Activated CD4-positive, alpha-beta memory T cell treated with anti-CD3 and anti-CD28 coated beads, Interleukin-2, amount 10 ng/mL, durations not matched to agents 7 days and 5 days (primary cell): ENCODE measurements around the gene RRAGC. TPM values are rescaled to one million over a fixed set of nuclear protein-coding genes. Genes with fewer than 3 reads are reported as not detected.

Experiments used
- CTCF ChIA-PET: fragments of 350-600 bp; sonication (Branson Sonifier 250); formaldehyde crosslinking; loops from one replicate; lab custom pipeline; 2021; ENCODE audit warnings: antibody characterized with exemption, inconsistent platforms; lab: Charles Lee
- POLR2A ChIA-PET: fragments of 350-600 bp; sonication (Branson Sonifier 250); formaldehyde crosslinking; loops from one replicate; lab custom pipeline; 2021; ENCODE audit warnings: antibody characterized with exemption; lab: Charles Lee
- DNase-seq: peaks from one replicate; pipeline ENCODE4 v3.0.0-alpha.2; 2020
- H3K27ac Mint-ChIP-seq: one replicate; pipeline ENCODE4 v1.8.0; 2021; ENCODE audit warnings: mild to moderate bottlenecking, mixed read lengths
- H3K27me3 Mint-ChIP-seq: one replicate; pipeline ENCODE4 v1.8.0; 2021; ENCODE audit warnings: mixed read lengths
- H3K36me3 Mint-ChIP-seq: one replicate; pipeline ENCODE4 v1.8.0; 2021; ENCODE audit warnings: low read depth, mixed read lengths
- H3K4me1 Mint-ChIP-seq: one replicate; pipeline ENCODE4 v1.8.0; 2021; ENCODE audit warnings: mixed read lengths
- H3K4me3 Mint-ChIP-seq: one replicate; pipeline ENCODE4 v1.8.0; 2021; ENCODE audit warnings: mild to moderate bottlenecking, mixed read lengths
- H3K9me3 Mint-ChIP-seq: one replicate; pipeline ENCODE4 v1.8.0; 2021; ENCODE audit warnings: mixed read lengths
- total RNA-seq, 2 experiments: library from RNA; stranded (reverse); gene quantifications; one replicate each; pipeline ENCODE4 v1.2.3, GENCODE V29; 2021

Gene RRAGC
- total RNA-seq, 2 experiments from 2014 or later: 20.6 to 21.0 TPM

DNA sequence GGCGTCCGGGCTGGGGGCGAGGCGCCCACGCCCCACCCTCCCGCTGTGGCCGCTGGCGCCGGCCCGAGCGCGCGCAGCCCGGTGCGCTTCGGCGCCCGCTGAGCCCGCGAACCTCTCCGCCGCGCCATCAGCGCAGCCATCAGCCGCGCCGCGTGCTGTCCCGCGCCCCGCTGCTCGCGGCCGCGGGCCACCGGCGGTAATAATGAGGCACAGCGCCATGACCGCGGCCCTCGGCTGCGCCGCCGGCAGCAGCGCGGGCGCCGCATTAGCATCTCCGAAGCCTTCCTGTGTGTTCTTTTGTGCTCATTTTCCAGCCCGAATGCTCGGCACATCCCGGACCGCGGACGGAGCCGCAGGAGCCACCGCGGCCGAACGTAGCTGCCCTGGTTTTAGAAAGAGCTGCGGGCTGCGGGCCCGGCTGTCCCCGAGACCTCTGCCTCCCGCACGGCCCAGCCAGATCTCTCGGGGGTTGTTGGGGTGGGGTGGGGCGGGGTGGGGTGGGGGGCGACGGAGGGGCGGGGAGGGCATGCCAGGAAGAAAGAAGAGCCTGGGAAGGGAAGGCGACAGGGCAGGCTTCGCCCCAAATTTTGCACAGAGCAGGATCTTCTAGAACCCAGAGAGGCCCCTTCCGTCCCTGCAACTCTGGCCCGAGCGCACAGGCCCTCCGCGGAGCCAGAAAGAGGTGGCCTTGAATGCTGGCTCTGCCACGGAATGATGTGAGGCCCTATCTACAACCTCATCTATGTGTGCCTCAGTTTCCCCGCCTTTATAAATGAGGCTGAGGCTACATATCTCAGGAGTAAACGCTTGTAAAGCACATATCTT, 55.3 kb downstream of the RRAGC start:
- POLR2A ChIA-PET: no interaction called here

DNA sequence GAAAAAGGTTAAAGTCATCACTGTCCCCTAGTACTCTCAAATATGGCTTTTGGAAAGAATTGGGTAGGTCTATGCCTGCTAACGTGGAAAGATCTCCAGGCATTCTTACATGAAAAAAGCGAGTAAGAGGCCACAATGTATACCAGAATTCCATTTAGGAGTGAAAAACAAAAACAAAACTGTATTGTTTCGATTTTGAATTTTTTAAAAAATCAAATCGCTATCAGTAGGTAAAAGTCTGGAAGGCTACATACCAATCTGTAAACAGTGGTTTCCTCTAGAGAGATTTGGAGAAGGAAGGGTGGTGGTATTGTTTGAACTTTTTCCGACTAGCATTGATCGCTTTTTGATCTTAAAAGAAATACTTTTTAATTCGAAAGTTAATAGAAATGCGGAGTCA, 55.9 kb downstream of the RRAGC start:
- H3K4me1 Mint-ChIP-seq: peaks cover 4% of the 10 kb centered on the region
- no peaks in the 10 kb centered on the region for H3K9me3 Mint-ChIP-seq
- H3K4me3 Mint-ChIP-seq: peak overlapping the region; percentile 46
- DNase-seq: no peak
- no peaks in the 10 kb centered on the region for H3K36me3 Mint-ChIP-seq
- ChIA-PET CTCF (no interaction called here), POLR2A (no interaction called here)
- H3K27ac Mint-ChIP-seq: no peak overlapping the region
- peaks cover 67% of the 10 kb centered on the region for H3K27me3 Mint-ChIP-seq

More for the DNA sequence above, 55.3 kb downstream of the RRAGC start:
- Mint-ChIP-seq H3K36me3 (no peaks in the 10 kb centered on the region), H3K4me1 (peaks cover 4% of the 10 kb centered on the region), H3K27me3 (peaks cover 66% of the 10 kb centered on the region), H3K4me3 (peak overlapping the region; percentile 21), H3K27ac (no peak overlapping the region), H3K9me3 (no peaks in the 10 kb centered on the region)
- CTCF ChIA-PET: no interaction called here
- DNase-seq: no peak

DNA sequence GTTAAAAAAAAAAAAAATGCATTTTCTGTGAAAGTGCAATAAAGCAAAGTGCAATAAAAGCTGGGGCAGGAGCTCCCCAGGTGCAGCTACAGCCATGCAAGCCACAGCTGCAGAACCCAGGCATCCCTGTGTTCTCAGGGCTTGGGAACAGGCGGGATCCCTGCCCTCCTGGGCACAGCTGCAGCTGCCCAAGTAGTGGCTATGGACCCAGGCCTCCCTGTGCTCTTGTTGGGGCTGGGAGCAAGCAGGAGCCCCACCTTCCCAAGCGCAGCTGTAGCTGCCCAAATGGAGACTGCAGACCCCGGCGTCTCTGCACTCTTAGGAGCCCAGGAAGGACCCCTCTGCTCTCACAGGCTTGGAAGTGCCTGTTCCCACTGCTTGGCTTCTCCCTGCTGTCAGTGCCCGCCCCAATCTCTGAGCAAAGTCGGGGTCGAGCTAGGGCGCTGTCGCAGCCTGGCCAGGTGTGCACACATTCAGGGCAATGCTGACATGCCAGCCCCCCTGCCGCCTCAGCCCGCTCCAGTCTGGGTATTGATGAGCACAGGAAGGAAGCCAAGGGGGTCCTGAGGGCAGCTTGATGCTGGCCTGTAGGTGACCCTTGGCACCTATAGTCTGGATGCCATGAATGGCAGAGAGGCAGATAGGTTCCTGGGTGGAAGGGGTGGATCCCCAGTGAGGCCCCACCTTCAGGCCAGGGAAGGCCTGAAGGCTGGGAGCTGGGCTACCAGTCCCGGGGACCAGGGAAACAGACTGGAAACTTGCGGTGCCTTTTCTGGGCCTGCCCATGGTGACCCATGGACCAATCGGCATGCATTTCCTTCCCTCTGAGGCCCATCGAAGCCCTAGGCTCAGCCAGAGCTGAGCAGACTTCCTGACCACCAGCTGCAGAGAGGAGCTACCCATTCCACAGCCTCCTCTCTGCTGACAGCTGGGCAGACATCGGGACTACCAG, 58.6 kb downstream of the RRAGC start:
- Mint-ChIP-seq H3K27ac (no peak overlapping the region), H3K27me3 (peaks cover 54% of the 10 kb centered on the region), H3K36me3 (no peaks in the 10 kb centered on the region), H3K4me1 (peaks cover 4% of the 10 kb centered on the region), H3K9me3 (no peaks in the 10 kb centered on the region), H3K4me3 (no peak overlapping the region)
- POLR2A ChIA-PET: no interaction called here
- DNase-seq: no peak
- CTCF ChIA-PET: no interaction called here

DNA sequence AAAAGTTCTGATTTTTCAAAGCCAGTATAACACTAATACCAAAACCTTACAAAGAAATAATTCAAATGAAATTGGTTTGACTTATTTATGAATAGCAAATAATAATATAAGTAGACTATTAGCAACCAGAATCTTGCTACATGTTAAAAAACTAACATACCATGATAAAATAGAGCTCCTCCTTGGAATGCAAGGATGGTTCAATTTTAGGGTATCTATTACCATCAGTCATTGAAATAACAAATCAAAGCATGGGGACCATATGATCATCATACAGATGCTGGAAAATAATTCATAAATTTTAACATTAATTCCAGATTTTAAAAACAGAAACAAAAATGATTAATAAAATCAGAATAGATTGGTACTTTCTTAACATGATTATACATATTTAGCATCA, 66.3 kb downstream of the RRAGC start:
- CTCF ChIA-PET: no interaction called here
- no peak overlapping the region for H3K4me3 Mint-ChIP-seq
- no peak for DNase-seq
- H3K27ac Mint-ChIP-seq: no peak overlapping the region
- no peaks in the 10 kb centered on the region for H3K36me3 Mint-ChIP-seq
- H3K9me3 Mint-ChIP-seq: peaks cover 7% of the 10 kb centered on the region
- peaks cover 55% of the 10 kb centered on the region for H3K27me3 Mint-ChIP-seq
- no peaks in the 10 kb centered on the region for H3K4me1 Mint-ChIP-seq
- POLR2A ChIA-PET: no interaction called here

DNA sequence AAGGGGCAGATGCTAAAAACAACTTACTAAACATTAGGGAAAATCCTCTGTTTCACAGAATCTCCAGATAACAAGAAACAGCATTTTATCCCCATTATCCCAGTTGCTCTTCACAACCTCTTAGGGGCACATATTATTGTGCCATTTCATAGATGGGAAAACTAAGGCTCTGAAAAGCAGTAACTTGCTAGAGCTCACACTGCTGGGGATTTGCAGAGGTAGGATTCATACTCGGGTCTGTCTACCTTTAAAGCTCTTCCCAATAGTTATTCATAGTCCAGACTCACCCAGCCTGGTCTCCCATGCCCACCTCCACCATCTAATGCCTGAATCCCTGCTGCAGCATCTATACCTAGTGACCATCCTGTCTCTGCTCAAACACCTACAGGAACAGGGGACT, 67.7 kb downstream of the RRAGC start:
- no peaks in the 10 kb centered on the region for H3K36me3 Mint-ChIP-seq
- no peak overlapping the region for H3K4me3 Mint-ChIP-seq
- peaks cover 58% of the 10 kb centered on the region for H3K27me3 Mint-ChIP-seq
- DNase-seq: no peak
- ChIA-PET POLR2A (no interaction called here), CTCF (no interaction called here)
- peaks cover 7% of the 10 kb centered on the region for H3K9me3 Mint-ChIP-seq
- no peak overlapping the region for H3K27ac Mint-ChIP-seq
- no peaks in the 10 kb centered on the region for H3K4me1 Mint-ChIP-seq

DNA sequence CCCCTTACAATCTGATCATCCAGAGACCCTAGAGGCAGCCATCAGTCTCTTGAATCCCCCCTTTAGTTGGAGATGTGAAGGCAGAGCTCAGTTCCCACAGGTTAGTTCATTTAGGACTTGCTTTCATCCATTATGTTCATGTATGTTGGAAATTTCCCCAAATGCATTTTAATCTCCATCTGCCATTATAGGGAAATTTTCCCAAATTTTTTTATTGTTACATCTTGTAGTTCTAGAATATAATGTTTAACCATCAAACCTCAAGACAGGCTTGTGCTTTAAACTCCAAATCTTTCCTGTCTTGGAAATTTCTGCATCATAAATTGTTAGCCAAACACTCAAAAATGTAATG, 68.4 kb downstream of the RRAGC start:
- CTCF ChIA-PET: no interaction called here

DNA sequence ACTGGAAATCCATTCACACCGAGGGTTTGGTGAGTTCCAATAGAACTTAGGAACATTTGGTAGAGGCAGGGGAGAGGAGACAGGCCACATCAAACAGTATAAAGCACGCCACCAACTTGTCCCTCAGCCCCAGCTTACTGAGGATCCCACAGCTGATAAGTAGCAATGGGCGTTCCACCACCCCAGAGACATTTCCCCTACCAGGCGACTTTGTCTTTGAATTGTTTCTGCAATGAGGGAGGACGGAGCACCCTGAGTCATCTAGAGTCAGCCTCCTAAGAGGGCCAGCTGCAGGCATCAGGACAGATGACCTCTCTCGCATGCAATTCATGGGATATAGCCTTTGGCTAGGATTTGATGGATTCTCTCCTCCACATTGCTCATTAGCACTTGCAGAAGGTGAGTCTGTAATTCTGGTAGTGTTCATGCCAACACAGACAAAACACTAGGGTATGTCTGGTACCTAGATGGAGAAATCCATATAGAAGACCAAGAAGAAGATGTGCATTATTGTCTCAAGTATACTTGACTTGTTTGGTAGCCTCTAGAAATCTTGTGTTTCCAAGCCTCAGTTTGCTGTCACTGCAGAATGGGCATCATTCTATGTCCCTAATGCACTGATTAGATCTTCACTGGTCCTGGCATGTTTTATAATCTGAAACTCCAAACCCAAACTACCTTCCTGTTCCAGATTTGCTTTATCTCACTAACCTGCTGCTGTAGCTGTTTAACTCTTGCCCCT, 69.0 kb downstream of the RRAGC start:
- no peak overlapping the region for H3K27ac Mint-ChIP-seq
- no peaks in the 10 kb centered on the region for H3K4me1 Mint-ChIP-seq
- H3K4me3 Mint-ChIP-seq: no peak overlapping the region
- no peaks in the 10 kb centered on the region for H3K36me3 Mint-ChIP-seq
- POLR2A ChIA-PET: no interaction called here
- H3K27me3 Mint-ChIP-seq: peaks cover 63% of the 10 kb centered on the region
- CTCF ChIA-PET: no interaction called here
- no peak for DNase-seq
- peaks cover 7% of the 10 kb centered on the region for H3K9me3 Mint-ChIP-seq

More for the DNA sequence above, 68.4 kb downstream of the RRAGC start:
- Mint-ChIP-seq H3K9me3 (peaks cover 7% of the 10 kb centered on the region), H3K27me3 (peaks cover 59% of the 10 kb centered on the region), H3K4me3 (no peak overlapping the region), H3K36me3 (no peaks in the 10 kb centered on the region), H3K27ac (no peak overlapping the region), H3K4me1 (no peaks in the 10 kb centered on the region)
- POLR2A ChIA-PET: no interaction called here
- DNase-seq: no peak

DNA sequence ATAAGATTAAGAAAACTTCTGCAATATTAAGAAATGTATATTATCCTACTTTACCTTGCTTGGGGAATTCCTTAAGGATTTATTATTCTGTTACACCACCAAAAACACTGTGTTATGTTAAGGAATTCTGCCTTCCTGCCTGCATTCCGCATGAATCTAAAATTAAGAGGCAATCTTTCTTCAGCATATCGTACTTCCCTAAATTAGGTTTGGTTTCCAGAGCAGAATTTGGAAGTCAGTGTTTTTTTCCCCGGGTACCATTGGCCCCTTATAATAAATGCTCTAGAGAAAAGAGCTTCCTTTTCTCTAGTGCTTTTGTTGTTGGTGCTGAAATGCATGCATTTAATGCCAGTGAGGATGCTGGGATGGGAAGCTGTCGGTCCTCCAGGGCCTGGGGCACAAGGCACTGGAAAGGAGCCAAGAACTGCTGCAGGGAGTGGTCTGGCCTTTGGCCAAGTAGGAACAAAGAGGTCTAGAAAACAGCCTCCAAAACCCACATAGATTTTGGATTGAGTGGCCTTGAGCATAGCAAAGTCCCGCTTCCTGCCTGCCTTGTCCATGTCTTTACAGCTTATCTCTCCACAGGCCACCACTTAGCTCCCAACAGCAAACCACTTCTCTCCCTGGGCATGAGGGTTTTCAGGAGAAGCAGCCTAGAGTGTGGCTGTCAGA, 69.9 kb downstream of the RRAGC start:
- peaks cover 7% of the 10 kb centered on the region for H3K9me3 Mint-ChIP-seq
- peaks cover 65% of the 10 kb centered on the region for H3K27me3 Mint-ChIP-seq
- no peak for DNase-seq
- ChIA-PET POLR2A (no interaction called here), CTCF (no interaction called here)
- no peaks in the 10 kb centered on the region for H3K4me1 Mint-ChIP-seq
- H3K27ac Mint-ChIP-seq: no peak overlapping the region
- no peak overlapping the region for H3K4me3 Mint-ChIP-seq
- no peaks in the 10 kb centered on the region for H3K36me3 Mint-ChIP-seq

DNA sequence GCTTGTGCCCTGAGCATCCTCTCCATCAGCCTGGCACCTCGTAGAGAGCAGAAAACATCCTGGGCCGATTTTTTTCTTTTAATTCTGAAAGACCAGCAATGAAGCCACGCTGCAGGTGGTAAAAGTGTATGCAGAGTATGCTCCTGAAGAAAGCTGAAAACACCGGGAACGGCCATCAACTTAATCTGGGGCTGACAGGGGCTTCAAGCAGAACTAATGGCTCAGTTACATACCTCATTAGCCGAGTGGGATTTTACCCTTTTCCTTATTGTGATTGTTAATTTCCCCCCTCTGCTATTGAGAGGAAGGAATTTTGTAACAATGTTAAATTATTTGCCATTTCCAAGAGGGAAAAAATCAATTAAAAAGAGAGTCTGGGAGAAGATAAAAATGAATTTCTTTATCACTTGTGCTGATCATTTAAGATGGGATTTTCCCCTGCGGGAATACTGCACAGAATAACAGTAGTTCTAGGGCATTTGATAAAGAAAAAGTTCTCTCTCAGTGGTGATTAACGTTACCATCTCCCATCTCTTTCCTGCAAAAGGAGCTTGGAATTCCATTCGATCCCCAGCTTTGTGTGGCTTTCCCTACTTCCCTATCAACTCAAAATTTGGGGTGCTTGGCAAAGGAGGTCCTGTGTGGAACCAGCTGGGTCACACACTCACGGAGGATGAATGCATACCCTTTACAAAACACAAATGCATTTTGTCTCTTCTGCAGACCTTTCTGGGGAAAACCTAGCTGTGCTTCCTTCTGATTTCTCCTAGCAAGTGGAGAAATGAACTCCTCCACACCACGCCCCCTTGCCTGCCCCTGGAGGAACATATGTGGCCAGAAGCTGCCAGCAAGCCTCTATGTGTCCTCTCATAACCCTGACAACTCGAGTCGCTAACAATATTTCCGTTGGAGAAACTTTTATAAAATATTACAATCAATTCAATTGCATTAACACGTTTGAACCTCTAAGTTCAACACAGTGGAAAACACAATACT, 70.9 kb downstream of the RRAGC start:
- Mint-ChIP-seq H3K4me1 (no peaks in the 10 kb centered on the region), H3K4me3 (no peak overlapping the region), H3K27ac (no peak overlapping the region), H3K36me3 (no peaks in the 10 kb centered on the region), H3K27me3 (peaks cover 67% of the 10 kb centered on the region), H3K9me3 (peaks cover 7% of the 10 kb centered on the region)
- no peak for DNase-seq
- ChIA-PET POLR2A (no interaction called here), CTCF (no interaction called here)
